NCI-H1105 (cell line): ENCODE results near the gene DUXB.

Experiments
- DNase-seq: peaks from one replicate; lab custom pipeline; 2025; lab: John Stamatoyannopoulos, UW

DUXB gene, protein sequence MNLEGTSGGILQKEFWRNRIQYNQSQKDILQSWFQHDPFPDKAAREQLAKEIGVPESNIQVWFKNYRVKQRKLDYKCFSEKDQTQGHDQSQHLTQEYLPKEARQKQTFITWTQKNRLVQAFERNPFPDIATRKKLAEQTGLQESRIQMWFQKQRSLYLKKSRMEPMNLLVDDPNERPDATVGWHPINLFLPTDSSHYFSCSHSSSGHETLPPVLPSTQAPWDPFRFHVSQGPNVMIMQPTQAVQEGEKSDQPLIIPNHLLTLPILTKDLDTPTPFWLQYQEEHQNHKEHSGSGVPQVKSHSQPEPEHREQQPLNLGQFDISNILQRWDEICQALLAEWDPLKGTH

DNA sequence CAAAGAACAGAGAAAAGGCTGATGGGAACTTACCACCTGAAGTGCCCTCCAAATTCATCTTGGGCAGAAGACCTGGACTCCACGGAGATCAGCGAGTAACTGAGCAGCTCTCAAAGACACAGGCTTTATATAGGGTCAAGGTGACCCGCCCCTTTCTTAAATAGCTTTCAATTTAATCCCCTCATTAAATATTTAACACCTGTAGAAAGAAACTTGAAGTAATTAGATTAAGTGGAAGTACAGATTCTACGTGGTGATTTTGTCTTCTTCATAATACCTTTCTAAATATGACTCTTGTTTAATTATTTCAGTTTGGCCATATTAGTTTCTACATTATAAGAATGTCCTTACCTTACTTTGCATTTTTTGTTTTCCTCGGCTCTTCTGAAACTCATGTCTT is at the start of gene DUXB:
DUXB (minus strand) TSS at position 101 of the 400 bp plus-strand sequence; CDS start at position 58, 43 bp downstream.
- DNase-seq: no peak

DNA sequence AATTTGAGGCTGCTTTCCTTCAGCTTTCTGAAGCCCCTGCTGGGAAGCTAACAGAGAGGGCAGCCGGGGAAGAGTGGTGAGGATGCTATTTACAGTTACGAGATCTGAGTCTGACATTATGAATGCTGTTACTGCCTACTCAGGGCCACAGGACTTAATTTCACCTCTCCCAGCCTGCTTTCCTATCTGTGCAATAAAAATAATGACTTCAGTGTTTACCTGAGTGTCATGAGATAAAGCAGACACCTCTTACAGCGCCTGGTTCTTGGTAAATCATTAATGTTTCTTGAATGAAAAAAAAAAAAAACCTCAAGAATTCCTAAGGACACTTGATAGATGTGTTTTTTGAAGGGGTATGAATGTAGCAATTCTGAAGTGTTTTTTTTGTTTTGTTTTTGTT is 49.3 kb upstream of the DUXB start:
- DNase-seq: no peak

DNA sequence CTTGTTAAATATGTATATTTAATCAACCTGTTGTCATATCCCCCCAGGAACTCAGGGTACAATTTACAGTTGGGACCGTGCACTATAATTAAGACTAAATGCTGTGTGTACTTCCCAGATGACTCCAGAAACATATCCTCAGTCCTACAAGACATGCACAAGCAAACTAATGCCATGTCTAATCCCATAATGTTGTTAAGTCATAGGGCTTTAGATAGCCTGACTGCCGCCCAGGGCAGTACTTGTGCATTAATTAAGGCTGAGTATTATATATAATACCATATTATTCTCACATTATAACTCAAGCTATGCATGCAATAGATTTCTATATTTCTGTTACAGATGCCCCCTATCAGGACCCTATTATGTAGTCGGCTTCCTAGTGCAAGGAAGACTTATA is 45.1 kb upstream of the DUXB start:
- DNase-seq: no peak

DNA sequence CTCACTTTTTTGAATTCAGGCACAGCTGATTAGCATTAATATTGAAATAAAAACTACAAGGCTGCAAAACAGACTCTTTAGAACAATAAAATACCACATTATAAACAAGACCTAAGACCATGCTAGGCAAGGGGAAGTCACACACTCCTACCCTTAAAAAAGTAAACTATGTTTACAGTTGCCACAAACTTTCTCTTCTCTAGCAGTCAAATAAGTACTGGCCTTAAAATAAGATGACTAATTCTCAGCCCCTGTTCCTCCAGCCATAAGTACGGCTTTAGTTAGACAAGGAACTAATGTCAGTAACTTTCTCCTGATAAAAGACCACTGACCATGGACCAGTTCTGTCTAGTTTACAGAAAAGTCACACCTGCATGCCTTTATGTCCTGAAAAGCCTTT is 44.6 kb upstream of the DUXB start:
- no peak for DNase-seq

DNA sequence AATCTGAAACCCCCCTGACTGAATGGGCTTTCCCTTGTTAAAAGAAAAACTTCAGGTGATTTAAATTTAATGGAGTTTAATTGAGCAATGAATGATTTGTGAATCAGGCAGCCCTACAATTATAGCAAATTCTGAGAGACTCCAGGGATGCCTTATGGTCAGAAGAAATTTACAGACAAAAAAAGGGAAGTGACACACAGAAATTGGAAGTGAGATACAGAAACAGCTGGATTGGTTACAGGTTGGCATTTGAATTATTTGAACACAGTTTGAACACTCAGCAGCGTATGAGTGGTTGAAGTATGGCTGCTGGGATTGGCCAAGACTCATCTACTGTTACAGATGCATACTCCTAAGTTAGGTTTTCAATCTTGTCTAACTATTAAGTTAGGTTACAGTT is 44.0 kb upstream of the DUXB start:
- DNase-seq: no peak

DNA sequence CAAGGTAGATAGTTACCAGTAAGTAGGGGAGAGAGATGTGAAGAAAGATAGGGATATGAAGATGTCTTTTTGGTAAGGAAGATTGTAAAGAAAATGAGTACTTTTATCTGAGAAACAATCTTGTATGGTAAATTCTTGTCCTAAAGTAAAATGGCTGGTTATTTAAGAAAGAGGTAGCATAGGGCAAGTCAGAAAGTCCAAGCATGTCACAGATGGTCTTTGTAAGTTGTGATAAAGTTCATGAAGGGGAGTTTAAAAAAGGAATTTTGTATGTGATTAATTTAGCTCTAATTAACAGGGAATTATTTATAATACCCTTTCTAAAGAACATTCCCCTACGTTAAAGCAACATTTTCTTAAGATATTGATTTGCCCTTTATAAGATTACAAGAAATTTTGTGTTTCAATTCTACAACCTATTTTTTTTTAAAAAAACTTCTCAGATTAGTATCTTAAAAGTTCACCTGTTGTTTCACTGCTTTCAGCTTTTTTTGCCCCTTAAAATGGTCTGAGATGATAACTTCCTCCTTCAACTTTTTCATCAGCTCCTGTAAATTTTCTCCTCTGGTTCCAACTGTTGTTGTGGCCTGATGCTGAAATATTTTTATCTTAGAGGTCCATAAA is 41.3 kb upstream of the DUXB start:
- no peak for DNase-seq

DNA sequence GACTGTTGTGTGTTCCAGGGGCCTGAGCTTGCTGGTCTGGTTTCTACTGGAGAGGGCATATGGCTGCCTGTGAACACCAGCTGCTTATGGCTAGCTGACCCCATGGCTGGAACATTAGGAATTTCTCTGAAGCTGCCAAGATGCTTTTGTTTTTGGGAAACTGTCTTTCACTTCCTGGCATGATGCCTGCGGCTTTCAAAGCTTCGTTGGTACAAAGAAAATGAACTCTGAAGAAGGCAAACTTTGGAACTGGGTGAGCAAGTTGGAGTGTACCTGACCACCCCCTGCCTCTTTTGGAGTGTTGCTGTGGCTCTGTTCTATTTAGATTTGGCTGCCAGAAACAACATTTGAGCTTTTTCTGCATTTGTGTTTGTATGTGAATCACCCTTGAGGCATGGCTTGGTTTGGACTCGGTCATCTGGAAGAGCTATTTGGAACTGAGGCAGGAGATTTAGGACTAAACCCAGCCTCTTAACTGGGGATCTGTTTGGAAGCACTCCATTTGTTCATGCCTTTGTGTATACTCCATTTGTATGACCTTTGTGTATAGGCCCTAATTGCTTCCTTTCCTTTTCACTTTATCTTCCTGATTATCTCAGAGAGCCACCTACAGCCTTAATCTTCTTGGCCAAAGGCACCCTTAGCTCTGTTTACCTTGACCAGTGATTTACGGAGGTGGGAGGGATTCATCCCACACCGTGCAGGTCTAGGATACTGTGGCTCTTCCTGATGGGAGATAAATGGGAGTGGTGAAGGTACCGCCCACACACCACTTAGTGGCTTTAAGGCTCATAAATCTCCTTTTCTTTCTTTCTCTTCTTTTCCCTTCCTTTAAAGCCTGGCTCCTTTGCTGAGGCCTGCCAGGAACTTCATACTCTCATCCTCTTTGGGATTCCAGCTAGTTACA is 32.3 kb upstream of the DUXB start:
- DNase-seq: no peak

DNA sequence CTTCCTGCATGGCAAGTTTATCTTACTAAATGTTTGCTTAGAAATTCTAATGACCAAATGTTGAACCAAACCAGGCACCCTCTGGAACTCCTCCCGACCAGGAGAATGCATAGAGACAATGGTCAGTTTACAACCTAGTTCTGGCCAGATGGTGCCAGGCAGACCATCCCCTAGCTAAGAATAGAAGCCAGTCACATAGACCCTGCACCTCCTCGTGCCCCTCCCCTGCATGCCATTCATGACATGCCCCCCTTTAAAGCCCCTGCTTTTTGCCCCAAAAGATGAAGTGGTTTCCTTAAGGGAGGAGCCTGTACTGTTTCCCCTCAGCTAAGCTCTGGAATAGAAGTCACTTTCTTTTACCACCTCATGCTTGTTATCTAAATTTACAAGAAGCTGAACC is 31.6 kb upstream of the DUXB start:
- no peak for DNase-seq

DNA sequence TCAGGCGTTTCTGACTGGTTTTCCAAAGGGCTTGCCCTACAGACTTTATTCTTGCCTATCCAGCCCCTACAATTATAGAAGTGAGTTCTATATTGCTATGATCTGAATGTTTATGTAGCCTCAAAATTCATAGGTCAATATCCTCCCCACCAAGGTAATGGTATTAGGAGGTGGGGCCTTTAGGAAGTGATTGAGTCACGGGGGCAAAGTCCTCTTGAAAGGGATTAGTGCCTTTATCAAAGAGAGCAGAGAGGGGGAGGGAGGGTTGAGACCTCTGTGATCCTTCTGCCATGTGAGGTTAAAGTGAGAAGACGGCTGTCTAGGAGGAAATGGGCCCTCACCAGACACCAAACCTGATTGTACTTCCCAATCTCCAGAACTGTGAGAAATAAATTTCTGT is 26.0 kb upstream of the DUXB start:
- no peak for DNase-seq

DNA sequence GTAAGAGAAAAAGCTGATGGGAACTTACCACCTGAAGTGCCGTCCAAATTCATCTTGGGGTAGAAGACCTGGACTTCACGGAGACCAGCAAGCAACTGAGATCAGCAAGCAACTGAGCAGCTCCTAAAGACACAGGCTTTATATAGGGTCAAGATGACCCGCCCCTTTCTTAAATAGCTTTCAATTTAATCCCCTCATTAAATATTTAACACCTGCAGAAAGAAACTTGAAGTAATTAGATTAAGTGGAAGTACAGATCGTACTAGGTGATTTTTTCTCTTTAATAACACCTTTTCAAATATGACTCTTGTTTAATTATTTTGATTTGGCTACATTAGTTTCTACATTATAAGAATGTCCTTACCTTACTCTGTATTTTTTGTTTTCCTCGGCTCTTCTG is 25.1 kb upstream of the DUXB start, which contains the start of gene CPHXL:
CPHXL (minus strand) TSS at position 101 of the 400 bp plus-strand sequence; CDS start at position 53, 48 bp downstream.
- DNase-seq: no peak

DNA sequence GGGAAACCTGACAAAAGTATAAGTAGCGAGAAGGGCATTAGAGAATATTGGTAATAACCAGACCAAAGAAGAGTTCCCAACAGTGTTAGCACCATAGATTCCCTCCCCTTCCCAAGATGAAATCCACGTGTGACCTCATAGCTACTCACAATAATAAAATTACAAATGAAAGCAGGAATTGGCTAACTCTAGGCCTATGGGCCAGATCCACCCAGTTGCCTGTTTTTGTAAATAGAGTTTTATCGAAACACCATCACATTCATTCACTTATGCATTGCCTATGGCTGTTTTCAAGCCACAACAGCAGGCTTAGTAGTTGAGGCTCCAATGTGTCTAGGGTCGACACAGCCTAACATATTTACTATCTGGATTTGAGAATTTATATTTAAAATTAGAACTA is 17.2 kb upstream of the DUXB start:
- no peak for DNase-seq

DNA sequence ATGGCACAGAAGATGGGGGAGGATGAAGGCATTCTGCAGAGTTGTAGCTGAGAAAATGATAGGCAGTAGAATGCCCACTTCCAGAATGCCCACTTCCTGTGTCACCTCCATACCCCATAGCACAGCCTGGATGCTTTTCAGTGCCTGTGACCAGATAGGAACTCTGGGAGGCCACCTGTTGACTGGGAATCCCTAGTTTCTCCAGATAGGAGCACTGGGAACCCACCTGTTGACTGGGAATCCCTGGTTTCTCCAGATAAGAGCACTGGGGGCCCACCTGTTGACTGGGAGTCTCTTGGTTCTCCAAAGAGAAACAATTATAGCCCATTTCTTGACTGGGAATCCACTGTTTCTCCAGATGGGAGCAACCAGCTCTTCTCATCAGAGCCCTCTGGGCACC is 13.4 kb upstream of the DUXB start:
- DNase-seq: no peak

DNA sequence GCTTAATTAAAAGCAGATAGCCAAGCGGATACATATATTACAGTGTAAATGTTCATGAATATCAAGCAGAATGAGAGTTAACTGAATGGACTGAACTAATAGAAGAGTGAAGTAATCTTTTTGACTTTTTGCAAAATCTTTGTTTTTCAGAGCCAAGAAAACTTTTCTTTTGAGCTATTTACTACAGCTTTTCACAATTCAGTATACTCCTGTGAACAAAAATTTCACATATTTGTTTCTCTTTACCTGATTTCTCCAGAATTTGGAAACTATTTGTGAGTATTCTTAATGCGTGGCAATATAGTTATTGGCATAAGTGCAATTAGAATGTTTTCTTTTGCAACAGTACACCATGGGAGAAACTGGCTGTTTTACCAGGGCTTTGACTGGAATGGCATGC is 9.1 kb upstream of the DUXB start:
- no peak for DNase-seq

DNA sequence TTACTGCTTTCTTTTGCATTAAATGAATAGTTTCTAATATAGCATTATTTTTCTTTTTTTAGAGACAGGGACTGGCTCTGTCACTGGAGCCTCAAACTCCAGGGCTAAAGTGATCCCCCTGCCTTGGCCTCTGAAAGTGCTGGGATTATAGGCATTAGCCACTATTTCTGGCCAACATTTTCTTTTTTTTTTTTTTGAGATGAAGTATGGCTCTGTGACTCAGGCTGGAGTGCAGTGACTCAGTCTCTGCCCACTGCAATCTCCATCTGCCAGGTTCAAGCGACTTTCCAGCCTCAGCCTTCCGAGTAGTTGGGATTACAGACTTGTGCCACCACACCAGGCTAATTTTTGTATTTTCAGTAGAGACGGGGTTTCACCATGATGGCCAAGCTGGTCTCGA is 2.0 kb upstream of the DUXB start:
- no peak for DNase-seq

DNA sequence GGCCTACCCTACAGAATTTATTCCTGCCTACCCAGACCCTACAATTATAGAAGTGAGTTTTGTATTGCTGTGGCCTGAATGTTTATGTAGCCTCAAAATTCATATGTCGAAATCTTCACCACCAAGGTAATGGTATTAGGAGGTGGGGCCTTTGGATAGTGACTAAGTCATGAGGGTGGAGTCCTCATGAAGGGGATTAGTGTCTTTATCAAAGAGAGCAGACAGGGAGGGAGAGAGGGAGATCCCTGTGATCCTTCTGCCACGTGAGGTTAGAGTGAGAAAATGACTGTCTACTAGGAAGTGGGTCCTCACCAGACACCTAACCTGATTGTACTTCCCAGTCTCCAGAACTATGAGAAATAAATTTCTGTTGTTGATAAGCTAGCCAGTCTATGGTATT is 981 bp upstream of the DUXB start:
- no peak for DNase-seq

DNA sequence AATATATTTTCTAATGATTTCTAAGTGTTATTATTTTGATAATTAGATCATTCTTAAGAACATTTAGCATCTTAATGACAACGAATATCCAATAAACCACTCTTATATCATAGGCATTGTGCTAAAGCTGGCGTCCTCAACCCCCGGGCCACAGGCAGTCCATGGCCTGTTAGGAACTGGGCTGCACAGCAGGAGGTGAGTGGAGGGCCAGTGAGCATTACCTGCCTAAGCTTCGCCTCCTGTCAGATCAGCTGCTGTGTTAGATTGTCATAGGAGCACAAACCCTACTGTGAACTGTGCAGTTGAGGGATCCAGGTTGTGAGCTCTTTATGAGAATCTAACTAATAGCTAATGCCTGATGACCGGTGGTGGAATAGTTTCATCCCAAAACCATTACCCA is 3.7 kb downstream of the DUXB start:
- no peak for DNase-seq

DNA sequence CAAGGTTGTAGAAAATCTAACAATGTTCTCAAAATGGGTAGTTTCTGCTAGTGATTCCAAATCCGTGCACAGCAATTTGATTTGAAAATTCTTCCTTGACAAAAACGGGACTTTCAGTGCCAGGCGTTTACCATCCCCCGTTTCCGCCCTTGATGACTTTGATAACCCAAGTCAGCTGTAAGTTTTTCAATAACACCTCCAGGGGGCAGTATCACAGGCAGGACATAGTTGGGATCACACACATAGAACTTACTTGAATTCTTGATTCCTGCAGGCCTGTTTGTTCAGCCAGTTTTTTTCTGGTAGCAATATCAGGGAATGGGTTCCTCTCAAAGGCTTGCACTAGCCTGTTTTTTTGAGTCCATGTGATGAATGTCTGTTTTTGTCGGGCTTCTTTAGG is 5.6 kb downstream of the DUXB start:
- no peak for DNase-seq

DNA sequence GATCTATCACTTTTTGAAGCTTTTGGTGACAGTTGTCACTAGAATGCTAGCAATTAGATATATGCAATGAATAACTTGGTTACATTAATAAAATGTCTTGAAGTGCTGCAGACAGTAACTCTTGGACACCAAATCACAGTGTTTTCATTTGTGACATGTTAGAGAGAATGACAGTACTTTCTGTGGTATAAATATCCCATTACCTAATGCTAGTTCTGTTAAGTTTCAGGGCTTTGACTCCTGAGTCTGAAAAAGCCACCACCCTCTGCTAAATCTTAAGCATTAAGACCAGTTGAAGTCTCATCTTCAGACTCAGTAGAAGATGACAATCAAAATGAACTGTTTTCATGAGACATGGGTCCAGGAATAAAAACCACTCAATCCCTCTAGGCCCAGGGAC is 13.9 kb downstream of the DUXB start:
- DNase-seq: no peak

DNA sequence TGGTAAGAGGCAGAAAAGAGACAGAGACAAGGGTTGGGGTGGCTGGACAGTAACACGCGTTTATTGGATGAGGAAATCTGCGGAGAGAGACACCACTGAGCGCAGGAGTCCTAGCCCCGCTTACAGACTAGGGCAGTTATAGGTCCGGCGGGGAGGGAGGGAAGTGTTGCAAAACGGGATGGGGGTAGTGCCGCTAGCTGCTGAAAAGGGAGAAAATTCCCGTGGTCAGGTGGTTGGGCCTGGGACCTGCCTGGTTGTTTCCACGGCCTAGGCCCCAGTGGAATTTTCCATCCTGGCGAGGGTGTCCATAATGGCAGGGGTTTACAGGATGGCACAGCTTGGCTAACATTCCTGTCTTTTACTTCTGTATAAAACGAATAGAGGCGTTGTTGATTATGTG is 19.0 kb downstream of the DUXB start:
- no peak for DNase-seq

DNA sequence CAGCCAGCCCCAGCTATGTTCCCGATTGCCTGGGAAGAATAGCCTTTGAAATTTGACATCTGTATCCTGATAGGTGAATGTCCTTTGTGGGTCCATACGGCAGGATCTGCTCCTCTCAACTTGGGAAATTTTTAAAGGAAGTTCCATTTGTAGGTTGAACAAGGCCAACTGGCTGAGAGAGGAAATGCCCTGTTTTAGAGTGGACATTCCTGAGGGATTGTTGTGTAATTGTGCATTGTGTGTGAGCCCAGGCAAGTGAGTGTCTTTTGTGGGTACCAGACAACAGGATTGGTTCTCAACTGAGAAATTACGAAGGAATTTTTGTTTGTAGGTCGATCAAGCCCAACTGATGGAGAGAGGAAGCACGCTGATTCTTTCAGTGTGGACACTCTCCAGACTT is 21.9 kb downstream of the DUXB start:
- no peak for DNase-seq

DNA sequence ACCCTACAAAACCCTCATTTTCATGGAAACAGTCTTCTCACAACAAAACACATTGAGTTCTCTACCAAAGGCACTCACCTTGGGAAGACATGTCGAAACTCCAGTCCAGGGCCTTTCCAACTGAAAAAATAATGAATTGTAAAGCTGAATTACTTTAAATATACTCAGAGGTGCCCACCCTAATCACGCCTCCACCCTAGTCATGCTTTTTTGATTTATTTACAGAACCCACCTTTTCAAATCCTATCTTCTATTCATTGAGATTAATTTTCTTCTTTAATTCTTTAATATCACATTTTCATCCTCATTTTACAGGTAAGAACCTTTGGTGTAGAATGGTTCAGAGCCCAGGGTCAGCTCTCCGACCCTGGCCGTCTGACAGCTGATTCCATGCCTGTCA is 24.4 kb downstream of the DUXB start, which contains the start of gene CPHXL2:
CPHXL2 (minus strand) TSS at position 101 of the 400 bp plus-strand sequence; CDS start at position 91, 10 bp downstream.
- DNase-seq: no peak

DNA sequence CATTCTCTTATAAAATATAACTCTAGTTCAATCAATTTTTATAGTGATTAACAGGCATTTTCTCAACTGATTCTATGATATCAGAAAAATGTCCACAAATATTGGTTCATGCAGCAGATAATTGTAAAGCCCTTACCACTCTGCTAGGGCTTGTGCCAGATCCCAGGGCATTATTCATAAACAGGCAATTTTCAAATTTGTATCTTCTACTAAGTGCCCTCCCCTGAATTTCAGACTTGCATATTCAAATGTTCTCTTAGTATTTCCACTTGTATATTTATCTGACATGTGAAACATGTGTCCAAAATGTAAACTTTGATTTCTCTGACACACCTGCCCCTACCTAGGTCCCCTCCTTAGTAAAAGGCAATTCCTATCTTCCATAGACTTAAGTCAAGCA is 33.8 kb downstream of the DUXB start:
- DNase-seq: no peak
